HG03558 (cell line): ENCODE data around the gene SLK.

Experiments
- ATAC-seq: cut with Tn5 transposase; IDR thresholded peaks from one replicate; pipeline ENCODE4 v1.9.1; 2021; ENCODE audit warnings: moderate number of reproducible peaks; ENCODE audit not compliant: unreplicated experiment; ENCODE audit errors: extremely low read depth

Gene SLK

GRCh38 chr10:103985726-103986125 lies 18.8 kb downstream of the SLK start:
- no peak for ATAC-seq

- no peak for ATAC-seq
These were observed 19.4 kb downstream of the SLK start for GRCh38 chr10:103986360-103986759.

GRCh38 chr10:103990121-103990520 lies 23.2 kb downstream of the SLK start:
- ATAC-seq = no peak

- ATAC-seq = no peak
These were observed 23.6 kb downstream of the SLK start for GRCh38 chr10:103990531-103990930.

GRCh38 chr10:103991393-103992128 lies 24.6 kb downstream of the SLK start:
- no peak for ATAC-seq

GRCh38 chr10:103995134-103995533 lies 28.2 kb downstream of the SLK start:
- no peak for ATAC-seq

- no peak for ATAC-seq
These were observed 31.9 kb downstream of the SLK start for GRCh38 chr10:103998805-103999204.

- ATAC-seq = no peak
These were observed 36.0 kb downstream of the SLK start for GRCh38 chr10:104002911-104003310.

- ATAC-seq = no peak
These were observed 38.4 kb downstream of the SLK start for GRCh38 chr10:104005172-104005863.

GRCh38 chr10:104011904-104012303 lies 45.0 kb downstream of the SLK start:
- ATAC-seq = no peak

GRCh38 chr10:104013489-104013888 lies 46.5 kb downstream of the SLK start:
- ATAC-seq = no peak

GRCh38 chr10:104014176-104014575 lies 47.2 kb downstream of the SLK start:
- ATAC-seq = no peak

GRCh38 chr10:104016661-104017060 lies 49.7 kb downstream of the SLK start:
- ATAC-seq = no peak

GRCh38 chr10:104018471-104018870 lies 51.5 kb downstream of the SLK start:
- ATAC-seq = no peak

- no peak for ATAC-seq
These were observed 53.1 kb downstream of the SLK start for GRCh38 chr10:104020020-104020419.

GRCh38 chr10:104021246-104021645 lies 54.3 kb downstream of the SLK start:
- ATAC-seq = no peak

GRCh38 chr10:104022026-104022425 lies 55.1 kb downstream of the SLK start:
- ATAC-seq = no peak

- no peak for ATAC-seq
These were observed 58.6 kb downstream of the SLK start for GRCh38 chr10:104025524-104025923.

GRCh38 chr10:104026762-104027161 lies 59.8 kb downstream of the SLK start:
- no peak for ATAC-seq

GRCh38 chr10:104028146-104028545 lies 61.2 kb downstream of the SLK start:
- no peak for ATAC-seq

- ATAC-seq = no peak
These were observed 62.0 kb downstream of the SLK start for GRCh38 chr10:104028823-104029520.
